B cell (primary cell): Measurements from ENCODE around the gene DNAI1. TPM values are rescaled to one million over a fixed set of nuclear protein-coding genes. Genes with fewer than 3 reads are reported as not detected.

Experiments
- ATAC-seq: fragments of 200-7000 bp; cut with Tn5 transposase; one replicate; pipeline ENCODE4 v1.10.0; 2021; ENCODE audit warnings: low read depth, mild to moderate bottlenecking, moderate number of reproducible peaks, moderate library complexity
- CTCF ChIA-PET: fragments of 350-600 bp; sonication (Branson Sonifier 250); formaldehyde crosslinking; loops from one replicate; lab custom pipeline; 2021; ENCODE audit warnings: antibody characterized with exemption, inconsistent platforms; lab: Charles Lee
- POLR2A ChIA-PET: fragments of 350-600 bp; sonication (Branson Sonifier 250); formaldehyde crosslinking; loops from one replicate; lab custom pipeline; 2021; ENCODE audit warnings: antibody characterized with exemption; lab: Charles Lee
- DNase-seq: peaks from one replicate; pipeline ENCODE4 v3.0.0; 2013
- H2AFZ ChIP-seq: 2 replicates; pipeline ENCODE4 v1.6.1; 2012; ENCODE audit warnings: mild to moderate bottlenecking, low read depth, low read length; ENCODE audit not compliant: insufficient read depth, poor library complexity, severe bottlenecking
- H3K27ac ChIP-seq, 2 donors: 1 replicate in 1 of 2; 2 replicates in 1 of 2; pipeline ENCODE4 v1.5.1; 2012 to 2013; ENCODE audit warnings: low read length in 2 of 2, mild to moderate bottlenecking in 2 of 2, moderate library complexity in 1 of 2
- H3K27me3 ChIP-seq, 4 experiments: fragments of 200-600 bp in 1 of 4; sonication (generic) in 1 of 4; replicated peaks in 1 of 4; 1 replicate in 2 of 4; 2 replicates in 2 of 4; pipeline versions ENCODE4 v1.6.1 to v1.7.0; 2013 to 2016; ENCODE audit warnings: low read length in 3 of 4, mild to moderate bottlenecking in 2 of 4, mixed read lengths in 1 of 4, moderate library complexity in 1 of 4; ENCODE audit not compliant: insufficient read depth in 4 of 4, control insufficient read depth in 3 of 4; ENCODE audit errors: control extremely low read depth in 1 of 4
- H3K36me3 ChIP-seq, 2 experiments: replicated peaks in 1 of 2; 1 replicate in 1 of 2; 2 replicates in 1 of 2; pipeline versions ENCODE4 v1.6.1 to v1.7.1; 2013; ENCODE audit warnings: low read length in 1 of 2; ENCODE audit not compliant: insufficient read depth in 2 of 2, control insufficient read depth in 1 of 2; ENCODE audit errors: control extremely low read depth in 1 of 2, extremely low read depth in 1 of 2
- H3K4me1 ChIP-seq, 2 donors: fragments of 200-600 bp in 1 of 2; sonication (generic) in 1 of 2; 1 replicate in 1 of 2; 2 replicates in 1 of 2; pipeline versions ENCODE4 v1.5.1 to v1.6.1; 2013 to 2017; ENCODE audit warnings: low read length in 2 of 2; ENCODE audit not compliant: control insufficient read depth in 2 of 2, insufficient read depth in 2 of 2
- H3K4me2 ChIP-seq: replicated peaks from 2 replicates; pipeline ENCODE3; 2012; ENCODE audit warnings: mild to moderate bottlenecking, low read depth, low read length; ENCODE audit not compliant: poor library complexity, severe bottlenecking
- H3K4me3 ChIP-seq, 5 experiments: fragments of 200-600 bp in 1 of 5; sonication (generic) in 1 of 5; 1 replicate in 3 of 5; 2 replicates in 2 of 5; pipeline versions ENCODE4 v1.5.1 to v1.7.0; 2011 to 2016; ENCODE audit warnings: low read length in 4 of 5, mild to moderate bottlenecking in 4 of 5, low read depth in 2 of 5, control low read depth in 1 of 5, moderate library complexity in 1 of 5; ENCODE audit not compliant: insufficient read depth in 1 of 5; ENCODE audit errors: control extremely low read depth in 1 of 5, extremely low read depth in 1 of 5
- H3K79me2 ChIP-seq: fragments of 200-600 bp; sonication (generic); one replicate; pipeline ENCODE4 v1.6.0; 2016; ENCODE audit warnings: low read length; ENCODE audit not compliant: control insufficient read depth, insufficient read depth
- H3K9ac ChIP-seq: fragments of 200-600 bp; sonication (generic); 2 replicates; pipeline ENCODE4 v1.6.1; 2017; ENCODE audit warnings: mild to moderate bottlenecking, low read length, moderate library complexity
- H3K9me3 ChIP-seq, 3 donors: one replicate each; pipeline versions ENCODE4 v1.6.1 to v1.7.1; 2013; ENCODE audit warnings: low read length in 2 of 3; ENCODE audit not compliant: control insufficient read depth in 2 of 3, insufficient read depth in 1 of 3; ENCODE audit errors: control extremely low read depth in 1 of 3
- H4K20me1 ChIP-seq: 2 replicates; pipeline ENCODE4 v1.6.0; 2012; ENCODE audit warnings: mild to moderate bottlenecking, low read length; ENCODE audit not compliant: insufficient read depth, control insufficient read depth, poor library complexity, severe bottlenecking
- H3K27ac Mint-ChIP-seq: one replicate; pipeline ENCODE4 v1.8.0; 2021; ENCODE audit warnings: mixed read lengths
- H3K27me3 Mint-ChIP-seq: one replicate; pipeline ENCODE4 v1.8.0; 2021; ENCODE audit warnings: mixed read lengths
- H3K4me1 Mint-ChIP-seq: one replicate; pipeline ENCODE4 v1.8.0; 2021; ENCODE audit warnings: mixed read lengths
- H3K4me3 Mint-ChIP-seq: one replicate; pipeline ENCODE4 v1.8.0; 2021; ENCODE audit warnings: mixed read lengths
- H3K9me3 Mint-ChIP-seq: one replicate; pipeline ENCODE4 v1.8.0; 2022; ENCODE audit warnings: mixed read lengths; ENCODE audit not compliant: insufficient read depth
- CTCF ChIP-seq: fragments of 200-600 bp; IDR thresholded peaks from one replicate; pipeline ENCODE4 v1.8.0; 2022; ENCODE audit warnings: antibody characterized with exemption, mild to moderate bottlenecking
- EZH2 ChIP-seq: IDR thresholded peaks from 2 replicates; pipeline ENCODE4 v1.6.1; 2012; ENCODE audit warnings: borderline replicate concordance, low read depth, mild to moderate bottlenecking, moderate library complexity, low read length; ENCODE audit not compliant: insufficient read depth, poor library complexity, severe bottlenecking
- WGBS: methylation state at CpG from one replicate; pipeline ENCODE4 v1.1.5; 2013; ENCODE audit warnings: missing lambda C conversion rate; ENCODE audit not compliant: insufficient coverage; 5-methylcytosine and 5-hydroxymethylcytosine counted together
- intact Hi-C: fragments of 100-400 bp; cut with micrococcal nuclease; formaldehyde crosslinking; loops from one replicate; pipeline ENCODE4 v1.10.0; 2022
- polyA plus RNA-seq: library from polyadenylated mRNA; depleted of rRNA; stranded (reverse); fragments of >200 nt; gene quantifications from 2 replicates; pipeline ENCODE4 v1.2.3, GENCODE V29; 2012
- total RNA-seq, 2 donors: library from RNA; stranded (reverse); fragments of 120-200 nt in 1 of 2; gene quantifications; 1 replicate in 1 of 2; 2 replicates in 1 of 2; pipeline versions ENCODE4 v1.2.3 to v1.2.4, GENCODE V29; 2013 to 2022

DNAI1 gene
- total and polyA plus RNA-seq, 2 donors (not counting 1 experiment from before 2014, with no cell fraction given): not detected

DNA sequence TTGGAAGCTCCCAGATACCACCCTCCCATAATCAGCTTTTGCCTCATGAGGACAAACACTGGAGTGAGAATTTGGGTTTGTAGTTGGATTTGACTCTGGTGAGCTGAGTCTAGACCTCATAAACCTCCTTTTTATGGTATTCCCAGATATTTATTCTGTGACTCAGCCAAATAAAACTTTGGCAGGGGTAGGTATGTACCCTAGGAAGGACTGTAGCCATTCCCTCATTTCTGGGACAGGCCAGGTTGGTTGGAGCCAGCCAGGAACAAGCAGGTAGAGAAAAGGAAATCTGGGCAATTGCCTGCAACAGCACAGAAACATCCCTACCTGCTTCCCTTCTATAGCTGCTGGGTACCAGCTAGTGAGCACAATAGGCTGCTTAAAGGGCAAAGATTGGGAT, 44.8 kb downstream of the DNAI1 start:
- Histone ChIP-seq H3K9ac (no peak overlapping the region), H3K79me2 (no peaks in the 10 kb centered on the region), H3K4me2 (no peak overlapping the region), H3K36me3 (no peaks in the 10 kb centered on the region), H3K27me3 (peaks cover 0 to 6% (median 3%) of the 10 kb centered on the region in 4 experiments), H3K4me3 (no peak overlapping the region), H3K27ac (no peak overlapping the region), H3K4me1 (peaks cover 0 to 3% of the 10 kb centered on the region in 2 donors), H2AFZ (no peak overlapping the region), H4K20me1 (no peaks in the 10 kb centered on the region), H3K9me3 (no peaks in the 10 kb centered on the region)
- no peak overlapping the region for H3K4me3 Mint-ChIP-seq
- CTCF ChIA-PET: interaction anchor here (0.6 to 5.0 kb wide), 10 partner anchors 9 to 880 kb away, joined by 3 to 43 read pairs (median 12); no protein-coding TSS in a partner anchor
- no peak for DNase-seq
- intact Hi-C loops: loop anchor here (5.0 kb wide), 2 partner anchors 46 to 491 kb away; partner anchors contain the start of genes DNAI1 and FAM219A
- H3K9me3 Mint-ChIP-seq: no peaks in the 10 kb centered on the region
- TF ChIP-seq CTCF: no peak
- no peak for TF ChIP-seq EZH2
- no peak for ATAC-seq
- no peak overlapping the region for H3K27ac Mint-ChIP-seq
- no peaks in the 10 kb centered on the region for H3K4me1 Mint-ChIP-seq
- POLR2A ChIA-PET: no interaction called here
- peaks cover 38% of the 10 kb centered on the region for H3K27me3 Mint-ChIP-seq

GRCh38 chr9:34505370-34506120, 46.9 kb downstream of the DNAI1 start:
- Histone ChIP-seq H2AFZ (no peak overlapping the region), H4K20me1 (no peaks in the 10 kb centered on the region), H3K36me3 (no peaks in the 10 kb centered on the region), H3K4me3 (no peak overlapping the region), H3K79me2 (no peaks in the 10 kb centered on the region), H3K27ac (no peak overlapping the region), H3K9ac (no peak overlapping the region), H3K9me3 (no peaks in the 10 kb centered on the region), H3K27me3 (peaks cover 0 to 6% (median under 1%) of the 10 kb centered on the region in 4 experiments), H3K4me2 (no peak overlapping the region), H3K4me1 (peaks cover 0 to 1% of the 10 kb centered on the region in 2 donors)
- WGBS: 100% methylated on average over 5 of the region's 5 CpGs
- Mint-ChIP-seq H3K9me3 (no peaks in the 10 kb centered on the region), H3K27me3 (peaks cover 39% of the 10 kb centered on the region), H3K4me3 (no peak overlapping the region), H3K27ac (no peak overlapping the region), H3K4me1 (no peaks in the 10 kb centered on the region)
- ChIA-PET CTCF (interaction anchor here (0.8 to 1.6 kb wide), 3 partner anchors 9 to 175 kb away, joined by 3 to 8 read pairs (median 3); no protein-coding TSS in a partner anchor), POLR2A (no interaction called here)
- DNase-seq: no peak
- ATAC-seq: no peak
- intact Hi-C loops: no loop called here
- TF ChIP-seq CTCF (no peak), EZH2 (no peak)
